Activated CD4-positive, alpha-beta T cell treated with anti-CD3 and anti-CD28 coated beads, Interleukin-2, amount 10 ng/mL, durations not matched to agents 24 days and 14 days (primary cell): ENCODE data around the gene FEM1A. TPM values are rescaled to one million over a fixed set of nuclear protein-coding genes. Genes with fewer than 3 reads are reported as not detected.
A peak's percentile ranks its signal among the peaks of the same experiment; 100 is the strongest.
"Not testable (repeated sequence)": the region's sequence is repeated elsewhere in the genome, so short reads cannot be mapped to it uniquely, and the experiment has no call there.

Experiments
- DNase-seq: peaks from one replicate; pipeline ENCODE4 v3.0.0; 2022
- H3K27ac Mint-ChIP-seq: one replicate; pipeline ENCODE4 v1.8.0; 2022; ENCODE audit warnings: mild to moderate bottlenecking, mixed read lengths
- H3K27me3 Mint-ChIP-seq: one replicate; pipeline ENCODE4 v1.8.0; 2022; ENCODE audit warnings: mixed read lengths
- H3K36me3 Mint-ChIP-seq: one replicate; pipeline ENCODE4 v1.8.0; 2022; ENCODE audit warnings: low read depth, mild to moderate bottlenecking, mixed read lengths
- H3K4me1 Mint-ChIP-seq: one replicate; pipeline ENCODE4 v1.8.0; 2021; ENCODE audit warnings: mixed read lengths
- H3K4me3 Mint-ChIP-seq: one replicate; pipeline ENCODE4 v1.8.0; 2022; ENCODE audit warnings: mild to moderate bottlenecking, moderate library complexity, mixed read lengths
- H3K9me3 Mint-ChIP-seq: one replicate; pipeline ENCODE4 v1.8.0; 2021; ENCODE audit warnings: mixed read lengths
- intact Hi-C: fragments of 100-400 bp; cut with micrococcal nuclease; formaldehyde crosslinking; loops from one replicate; pipeline ENCODE4 v1.15.1; 2023
- total RNA-seq: library from RNA; stranded (reverse); gene quantifications from 2 replicates; pipeline ENCODE4 v1.2.3, GENCODE V29; 2022

Gene FEM1A
- total RNA-seq, 1 donor from 2014 or later = 22.9 TPM

- intact Hi-C loops = loop anchor here (2.0 kb wide), 1 partner anchor 17 kb away; no protein-coding TSS in a partner anchor
- peak within 1 kb of the TSS; percentile 93 for H3K27ac Mint-ChIP-seq
- no peaks in the 10 kb centered on the region for H3K27me3 Mint-ChIP-seq
- H3K36me3 Mint-ChIP-seq = peaks cover 16% of the 10 kb centered on the region
- peak; percentile 96 for DNase-seq
- peak within 1 kb of the TSS; percentile 95 for H3K4me3 Mint-ChIP-seq
- H3K4me1 Mint-ChIP-seq = peaks cover 22% of the 10 kb centered on the region
- H3K9me3 Mint-ChIP-seq = no peaks in the 10 kb centered on the region
Observed at GRCh38 chr19:4831304-4831978, 39.9 kb downstream of the FEM1A start, which contains the start of gene TICAM1. TICAM1 (minus strand) TSS chr19:4831712; CDS start chr19:4818377, 13,335 bp downstream.

- Mint-ChIP-seq H3K4me3 (peak overlapping the region; percentile 95), H3K4me1 (peaks cover 22% of the 10 kb centered on the region), H3K27ac (peak overlapping the region; percentile 88), H3K36me3 (peaks cover 16% of the 10 kb centered on the region)
- DNase-seq = peak; percentile 60
- intact Hi-C loops = loop anchor here (2.0 kb wide), 1 partner anchor 17 kb away; no protein-coding TSS in a partner anchor
- not testable (repeated sequence) for H3K27me3 Mint-ChIP-seq, H3K9me3 Mint-ChIP-seq
Observed at GRCh38 chr19:4831979-4832340, 40.4 kb downstream of the FEM1A start.

GRCh38 chr19:4832776-4833175 lies 41.2 kb downstream of the FEM1A start:
- Mint-ChIP-seq H3K9me3 (no peaks in the 10 kb centered on the region), H3K4me3 (peak overlapping the region; percentile 34), H3K27ac (peak overlapping the region; percentile 60), H3K36me3 (peaks cover 19% of the 10 kb centered on the region), H3K27me3 (no peaks in the 10 kb centered on the region), H3K4me1 (peaks cover 20% of the 10 kb centered on the region)
- intact Hi-C loops = no loop called here
- no peak for DNase-seq

GRCh38 chr19:4839192-4839591 lies 47.7 kb downstream of the FEM1A start:
- H3K36me3 Mint-ChIP-seq = peaks cover 32% of the 10 kb centered on the region
- no peaks in the 10 kb centered on the region for H3K27me3 Mint-ChIP-seq

GRCh38 chr19:4843647-4843965 lies 52.1 kb downstream of the FEM1A start:
- peaks cover 8% of the 10 kb centered on the region for H3K4me1 Mint-ChIP-seq
- H3K9me3 Mint-ChIP-seq = no peaks in the 10 kb centered on the region
- intact Hi-C loops = no loop called here
- peaks cover 34% of the 10 kb centered on the region for H3K36me3 Mint-ChIP-seq
- no peaks in the 10 kb centered on the region for H3K27me3 Mint-ChIP-seq
- no peak overlapping the region for H3K4me3 Mint-ChIP-seq
- no peak for DNase-seq
- no peak overlapping the region for H3K27ac Mint-ChIP-seq

More at GRCh38 chr19:4839192-4839591, 47.7 kb downstream of the FEM1A start:
- DNase-seq = no peak
- H3K27ac Mint-ChIP-seq = no peak overlapping the region
- no peaks in the 10 kb centered on the region for H3K9me3 Mint-ChIP-seq
- peaks cover 8% of the 10 kb centered on the region for H3K4me1 Mint-ChIP-seq
- H3K4me3 Mint-ChIP-seq = no peak overlapping the region
- intact Hi-C loops = no loop called here

GRCh38 chr19:4844348-4845179 lies 53.0 kb downstream of the FEM1A start:
- intact Hi-C loops = no loop called here
- no peak overlapping the region for H3K27ac Mint-ChIP-seq
- no peak overlapping the region for H3K4me3 Mint-ChIP-seq
- peaks cover 28% of the 10 kb centered on the region for H3K36me3 Mint-ChIP-seq
- no peak for DNase-seq
- H3K4me1 Mint-ChIP-seq = peaks cover 8% of the 10 kb centered on the region
- H3K9me3 Mint-ChIP-seq = no peaks in the 10 kb centered on the region
- H3K27me3 Mint-ChIP-seq = no peaks in the 10 kb centered on the region

GRCh38 chr19:4845975-4846374 lies 54.4 kb downstream of the FEM1A start:
- DNase-seq, H3K27ac Mint-ChIP-seq, H3K9me3 Mint-ChIP-seq, H3K4me3 Mint-ChIP-seq, intact Hi-C loops, H3K27me3 Mint-ChIP-seq, H3K4me1 Mint-ChIP-seq: not testable (repeated sequence)
- peaks cover 21% of the 10 kb centered on the region for H3K36me3 Mint-ChIP-seq

- Mint-ChIP-seq H3K9me3 (no peaks in the 10 kb centered on the region), H3K4me3 (no peak overlapping the region), H3K27ac (no peak overlapping the region), H3K4me1 (peaks cover 2% of the 10 kb centered on the region), H3K36me3 (peaks cover 19% of the 10 kb centered on the region), H3K27me3 (no peaks in the 10 kb centered on the region)
- intact Hi-C loops = no loop called here
- no peak for DNase-seq
Observed at GRCh38 chr19:4847190-4847973, 55.8 kb downstream of the FEM1A start.

- intact Hi-C loops = no loop called here
- no peak overlapping the region for H3K4me3 Mint-ChIP-seq
- H3K36me3 Mint-ChIP-seq = peaks cover 13% of the 10 kb centered on the region
- H3K4me1 Mint-ChIP-seq = peaks cover 2% of the 10 kb centered on the region
- no peak for DNase-seq
- no peaks in the 10 kb centered on the region for H3K9me3 Mint-ChIP-seq
- H3K27me3 Mint-ChIP-seq = no peaks in the 10 kb centered on the region
- H3K27ac Mint-ChIP-seq = no peak overlapping the region
Observed at GRCh38 chr19:4849019-4849418, 57.5 kb downstream of the FEM1A start.

Other genes starting within 250 kb of the FEM1A start
- gene SEMA6B, start 232.1 kb upstream of the FEM1A start, total RNA-seq = 0.40 TPM in 1 of 2 replicates, not detected in the other
- gene TNFAIP8L1, start 152.2 kb upstream of the FEM1A start, total RNA-seq = 12.5 and 13.5 TPM in 2 replicates
- gene MYDGF, start 121.4 kb upstream of the FEM1A start, total RNA-seq = 85.2 and 90.8 TPM in 2 replicates
- 86.4 and 95.9 TPM in 2 replicates for gene DPP9, start 67.9 kb upstream of the FEM1A start, total RNA-seq
- gene TICAM1, start 40.0 kb downstream of the FEM1A start, total RNA-seq = 33.8 and 33.9 TPM in 2 replicates
- 28.6 and 34.4 TPM in 2 replicates for gene PLIN3, start 75.9 kb downstream of the FEM1A start, total RNA-seq
- gene ARRDC5, start 111.2 kb downstream of the FEM1A start, total RNA-seq = 0.24 and 0.28 TPM in 2 replicates
- 158 and 161 TPM in 2 replicates for gene UHRF1, start 117.8 kb downstream of the FEM1A start, total RNA-seq
- gene KDM4B, start 177.4 kb downstream of the FEM1A start, total RNA-seq = 49.2 and 52.0 TPM in 2 replicates